ENCODE data around the gene ITIH3.
A peak's percentile ranks its signal among the peaks of the same experiment; 100 is the strongest.

ITIH3 gene

GRCh38 chr3:52838561-52839267 lies 44.1 kb downstream of the ITIH3 start:
- Histone ChIP-seq H3K27me3 (ENCODE audit: control insufficient read depth, insufficient read depth, low read length) (no peaks in the 10 kb centered on the region), H3K4me1 (ENCODE audit: control insufficient read depth, insufficient read depth, low read length) (peaks cover 3% of the 10 kb centered on the region), H3K4me3 (ENCODE audit: low read length) (no peak overlapping the region), H3K9ac (ENCODE audit: low read length) (no peak overlapping the region), H3K27ac (ENCODE audit: low read depth, low read length) (no peak overlapping the region), H3K36me3 (ENCODE audit: control insufficient read depth, insufficient read depth, low read length) (peaks cover 9% of the 10 kb centered on the region)

- H3K27me3 ChIP-seq (ENCODE audit: control insufficient read depth, insufficient read depth, low read length) = no peaks in the 10 kb centered on the region
- no peak overlapping the region for H3K9ac ChIP-seq (ENCODE audit: low read length)
- no peak overlapping the region for H3K4me3 ChIP-seq (ENCODE audit: low read length)
- no peak overlapping the region for H3K27ac ChIP-seq (ENCODE audit: low read depth, low read length)
- H3K4me1 ChIP-seq (ENCODE audit: control insufficient read depth, insufficient read depth, low read length) = peaks cover 5% of the 10 kb centered on the region
- peaks cover 9% of the 10 kb centered on the region for H3K36me3 ChIP-seq (ENCODE audit: control insufficient read depth, insufficient read depth, low read length)
Measured at GRCh38 chr3:52839268-52839575, 44.6 kb downstream of the ITIH3 start.

- Histone ChIP-seq H3K4me3 (ENCODE audit: low read length) (no peak overlapping the region), H3K9ac (ENCODE audit: low read length) (no peak overlapping the region), H3K4me1 (ENCODE audit: control insufficient read depth, insufficient read depth, low read length) (peaks cover 9% of the 10 kb centered on the region), H3K36me3 (ENCODE audit: control insufficient read depth, insufficient read depth, low read length) (peaks cover 9% of the 10 kb centered on the region), H3K27me3 (ENCODE audit: control insufficient read depth, insufficient read depth, low read length) (no peaks in the 10 kb centered on the region), H3K27ac (ENCODE audit: low read depth, low read length) (no peak overlapping the region)
Measured at GRCh38 chr3:52839892-52840545, 45.4 kb downstream of the ITIH3 start.

GRCh38 chr3:52841211-52841980 lies 46.8 kb downstream of the ITIH3 start:
- Histone ChIP-seq H3K4me3 (ENCODE audit: low read length) (no peak overlapping the region), H3K36me3 (ENCODE audit: control insufficient read depth, insufficient read depth, low read length) (peaks cover 9% of the 10 kb centered on the region), H3K4me1 (ENCODE audit: control insufficient read depth, insufficient read depth, low read length) (peaks cover 10% of the 10 kb centered on the region), H3K27ac (ENCODE audit: low read depth, low read length) (no peak overlapping the region), H3K9ac (ENCODE audit: low read length) (no peak overlapping the region), H3K27me3 (ENCODE audit: control insufficient read depth, insufficient read depth, low read length) (no peaks in the 10 kb centered on the region)

- H3K27ac ChIP-seq (ENCODE audit: low read depth, low read length) = no peak overlapping the region
- H3K9ac ChIP-seq (ENCODE audit: low read length) = no peak overlapping the region
- H3K4me3 ChIP-seq (ENCODE audit: low read length) = no peak overlapping the region
- no peaks in the 10 kb centered on the region for H3K27me3 ChIP-seq (ENCODE audit: control insufficient read depth, insufficient read depth, low read length)
- H3K4me1 ChIP-seq (ENCODE audit: control insufficient read depth, insufficient read depth, low read length) = peaks cover 10% of the 10 kb centered on the region
- peaks cover 9% of the 10 kb centered on the region for H3K36me3 ChIP-seq (ENCODE audit: control insufficient read depth, insufficient read depth, low read length)
Measured at GRCh38 chr3:52841981-52842340, 47.4 kb downstream of the ITIH3 start.

- Histone ChIP-seq H3K4me3 (ENCODE audit: low read length) (no peak overlapping the region), H3K27ac (ENCODE audit: low read depth, low read length) (no peak overlapping the region), H3K36me3 (ENCODE audit: control insufficient read depth, insufficient read depth, low read length) (peaks cover 9% of the 10 kb centered on the region), H3K9ac (ENCODE audit: low read length) (no peak overlapping the region), H3K4me1 (ENCODE audit: control insufficient read depth, insufficient read depth, low read length) (peaks cover 10% of the 10 kb centered on the region), H3K27me3 (ENCODE audit: control insufficient read depth, insufficient read depth, low read length) (no peaks in the 10 kb centered on the region)
Measured at GRCh38 chr3:52842424-52842823, 47.8 kb downstream of the ITIH3 start.

GRCh38 chr3:52843108-52843865 lies 48.7 kb downstream of the ITIH3 start:
- peaks cover 9% of the 10 kb centered on the region for H3K36me3 ChIP-seq (ENCODE audit: control insufficient read depth, insufficient read depth, low read length)
- no peak overlapping the region for H3K27ac ChIP-seq (ENCODE audit: low read depth, low read length)

GRCh38 chr3:52843881-52844280 lies 49.3 kb downstream of the ITIH3 start:
- H3K4me3 ChIP-seq (ENCODE audit: low read length) = no peak overlapping the region
- peaks cover 15% of the 10 kb centered on the region for H3K4me1 ChIP-seq (ENCODE audit: control insufficient read depth, insufficient read depth, low read length)
- no peaks in the 10 kb centered on the region for H3K27me3 ChIP-seq (ENCODE audit: control insufficient read depth, insufficient read depth, low read length)
- H3K27ac ChIP-seq (ENCODE audit: low read depth, low read length) = peak overlapping the region; percentile 76
- peaks cover 9% of the 10 kb centered on the region for H3K36me3 ChIP-seq (ENCODE audit: control insufficient read depth, insufficient read depth, low read length)
- no peak overlapping the region for H3K9ac ChIP-seq (ENCODE audit: low read length)

More at GRCh38 chr3:52843108-52843865, 48.7 kb downstream of the ITIH3 start:
- Histone ChIP-seq H3K4me3 (ENCODE audit: low read length) (no peak overlapping the region), H3K9ac (ENCODE audit: low read length) (no peak overlapping the region), H3K27me3 (ENCODE audit: control insufficient read depth, insufficient read depth, low read length) (no peaks in the 10 kb centered on the region), H3K4me1 (ENCODE audit: control insufficient read depth, insufficient read depth, low read length) (peaks cover 12% of the 10 kb centered on the region)

- H3K9ac ChIP-seq (ENCODE audit: low read length) = no peak overlapping the region
- no peaks in the 10 kb centered on the region for H3K27me3 ChIP-seq (ENCODE audit: control insufficient read depth, insufficient read depth, low read length)
- H3K4me3 ChIP-seq (ENCODE audit: low read length) = no peak overlapping the region
- H3K36me3 ChIP-seq (ENCODE audit: control insufficient read depth, insufficient read depth, low read length) = peaks cover 6% of the 10 kb centered on the region
- H3K4me1 ChIP-seq (ENCODE audit: control insufficient read depth, insufficient read depth, low read length) = peaks cover 15% of the 10 kb centered on the region
- peak overlapping the region; percentile 76 for H3K27ac ChIP-seq (ENCODE audit: low read depth, low read length)
Measured at GRCh38 chr3:52844290-52844975, 49.8 kb downstream of the ITIH3 start.

- Histone ChIP-seq H3K4me1 (ENCODE audit: control insufficient read depth, insufficient read depth, low read length) (peaks cover 15% of the 10 kb centered on the region), H3K27ac (ENCODE audit: low read depth, low read length) (peak overlapping the region; percentile 76), H3K27me3 (ENCODE audit: control insufficient read depth, insufficient read depth, low read length) (no peaks in the 10 kb centered on the region), H3K9ac (ENCODE audit: low read length) (no peak overlapping the region), H3K4me3 (ENCODE audit: low read length) (peak overlapping the region; percentile 19), H3K36me3 (ENCODE audit: control insufficient read depth, insufficient read depth, low read length) (peaks cover 11% of the 10 kb centered on the region)
Measured at GRCh38 chr3:52845157-52845556, 50.6 kb downstream of the ITIH3 start.

- Histone ChIP-seq H3K4me3 (ENCODE audit: low read length) (peak overlapping the region; percentile 19), H3K27ac (ENCODE audit: low read depth, low read length) (peak overlapping the region; percentile 76), H3K27me3 (ENCODE audit: control insufficient read depth, insufficient read depth, low read length) (no peaks in the 10 kb centered on the region), H3K9ac (ENCODE audit: low read length) (no peak overlapping the region), H3K36me3 (ENCODE audit: control insufficient read depth, insufficient read depth, low read length) (peaks cover 11% of the 10 kb centered on the region), H3K4me1 (ENCODE audit: control insufficient read depth, insufficient read depth, low read length) (peaks cover 15% of the 10 kb centered on the region)
Measured at GRCh38 chr3:52845691-52846431, 51.3 kb downstream of the ITIH3 start.
